T-helper 2 cell treated with Interferon-gamma antibody and Interleukin-4, amounts not matched to agents 5 μg/mL and 100 μg/mL, for 36 hours (primary cell): ENCODE measurements around the gene ATAD3B.

Experiments
- DNase-seq: peaks from one replicate; pipeline ENCODE4 v3.0.0; 2021; ENCODE audit warnings: low spot score
- H3K27ac Mint-ChIP-seq: one replicate; pipeline ENCODE4 v1.8.0; 2021; ENCODE audit warnings: mild to moderate bottlenecking, mixed read lengths
- H3K27me3 Mint-ChIP-seq: one replicate; pipeline ENCODE4 v1.8.0; 2021; ENCODE audit warnings: low read depth, mixed read lengths
- H3K36me3 Mint-ChIP-seq: one replicate; pipeline ENCODE4 v1.8.0; 2021; ENCODE audit warnings: low read depth, mixed read lengths
- H3K4me1 Mint-ChIP-seq: one replicate; pipeline ENCODE4 v1.8.0; 2021; ENCODE audit warnings: low read depth, mixed read lengths
- H3K4me3 Mint-ChIP-seq: one replicate; pipeline ENCODE4 v1.8.0; 2022; ENCODE audit warnings: mild to moderate bottlenecking, moderate library complexity, mixed read lengths
- H3K9me3 Mint-ChIP-seq: one replicate; pipeline ENCODE4 v1.8.0; 2021; ENCODE audit warnings: mixed read lengths

Gene ATAD3B

GRCh38 chr1:1538989-1539309 lies 67.4 kb downstream of the ATAD3B start:
- Mint-ChIP-seq H3K36me3 (peaks cover 12% of the 10 kb centered on the region), H3K4me3 (no peak overlapping the region), H3K27me3 (peaks cover 2% of the 10 kb centered on the region), H3K4me1 (no peaks in the 10 kb centered on the region), H3K27ac (no peak overlapping the region), H3K9me3 (no peaks in the 10 kb centered on the region)
- no peak for DNase-seq

- no peaks in the 10 kb centered on the region for H3K9me3 Mint-ChIP-seq
- no peak overlapping the region for H3K27ac Mint-ChIP-seq
- peak overlapping the region; percentile 26 for H3K4me3 Mint-ChIP-seq
- H3K36me3 Mint-ChIP-seq = peaks cover 12% of the 10 kb centered on the region
- no peak for DNase-seq
- peaks cover 2% of the 10 kb centered on the region for H3K27me3 Mint-ChIP-seq
- H3K4me1 Mint-ChIP-seq = no peaks in the 10 kb centered on the region
Observed at GRCh38 chr1:1539310-1540089, 67.9 kb downstream of the ATAD3B start.

GRCh38 chr1:1540090-1540817 lies 68.7 kb downstream of the ATAD3B start, which contains the start of gene TMEM240:
TMEM240 (minus strand) TSS chr1:1540624; CDS start chr1:1540346, 278 bp downstream.
- H3K4me3 Mint-ChIP-seq = peak within 1 kb of the TSS; percentile 26
- H3K27me3 Mint-ChIP-seq = peaks cover 2% of the 10 kb centered on the region
- DNase-seq = no peak
- H3K36me3 Mint-ChIP-seq = peaks cover 12% of the 10 kb centered on the region
- no peak within 1 kb of the TSS for H3K27ac Mint-ChIP-seq
- H3K4me1 Mint-ChIP-seq = no peaks in the 10 kb centered on the region
- H3K9me3 Mint-ChIP-seq = no peaks in the 10 kb centered on the region

GRCh38 chr1:1540818-1541628 lies 69.5 kb downstream of the ATAD3B start:
- no peak for DNase-seq
- no peaks in the 10 kb centered on the region for H3K4me1 Mint-ChIP-seq
- peaks cover 12% of the 10 kb centered on the region for H3K36me3 Mint-ChIP-seq
- no peak overlapping the region for H3K27ac Mint-ChIP-seq
- H3K27me3 Mint-ChIP-seq = peaks cover 2% of the 10 kb centered on the region
- no peaks in the 10 kb centered on the region for H3K9me3 Mint-ChIP-seq
- no peak overlapping the region for H3K4me3 Mint-ChIP-seq

GRCh38 chr1:1541956-1542765 lies 70.6 kb downstream of the ATAD3B start:
- Mint-ChIP-seq H3K27me3 (peaks cover 2% of the 10 kb centered on the region), H3K27ac (no peak overlapping the region), H3K36me3 (peaks cover 12% of the 10 kb centered on the region), H3K9me3 (no peaks in the 10 kb centered on the region), H3K4me3 (no peak overlapping the region), H3K4me1 (no peaks in the 10 kb centered on the region)
- DNase-seq = no peak

- Mint-ChIP-seq H3K4me3 (no peak overlapping the region), H3K27ac (no peak overlapping the region), H3K9me3 (no peaks in the 10 kb centered on the region), H3K36me3 (peaks cover 13% of the 10 kb centered on the region), H3K4me1 (no peaks in the 10 kb centered on the region), H3K27me3 (peaks cover 2% of the 10 kb centered on the region)
- DNase-seq = no peak
Observed at GRCh38 chr1:1542766-1543705, 71.5 kb downstream of the ATAD3B start.

- Mint-ChIP-seq H3K4me1 (no peaks in the 10 kb centered on the region), H3K36me3 (peaks cover 13% of the 10 kb centered on the region)
Observed at GRCh38 chr1:1543706-1544099, 72.1 kb downstream of the ATAD3B start.

GRCh38 chr1:1544544-1544943 lies 73.0 kb downstream of the ATAD3B start:
- Mint-ChIP-seq H3K4me3 (no peak overlapping the region), H3K9me3 (no peaks in the 10 kb centered on the region), H3K36me3 (peaks cover 13% of the 10 kb centered on the region), H3K27ac (no peak overlapping the region), H3K4me1 (no peaks in the 10 kb centered on the region), H3K27me3 (peaks cover under 1% of the 10 kb centered on the region)
- DNase-seq = no peak

More at GRCh38 chr1:1543706-1544099, 72.1 kb downstream of the ATAD3B start:
- Mint-ChIP-seq H3K9me3 (no peaks in the 10 kb centered on the region), H3K27me3 (peaks cover 2% of the 10 kb centered on the region), H3K27ac (no peak overlapping the region), H3K4me3 (no peak overlapping the region)
- DNase-seq = no peak
